Activated CD4-positive, alpha-beta T cell treated with anti-CD3 and anti-CD28 coated beads, Interleukin-2, amount 10 ng/mL, durations not matched to agents 7 days and 5 days (primary cell): ENCODE data around the gene S100A8. TPM values are rescaled to one million over a fixed set of nuclear protein-coding genes. Genes with fewer than 3 reads are reported as not detected.

Experiments used
- CTCF ChIA-PET: fragments of 350-600 bp; sonication (Branson Sonifier 250); formaldehyde crosslinking; loops from one replicate; lab custom pipeline; 2021; ENCODE audit warnings: antibody characterized with exemption; lab: Charles Lee
- POLR2A ChIA-PET: fragments of 350-600 bp; sonication (Branson Sonifier 250); formaldehyde crosslinking; loops from one replicate; lab custom pipeline; 2021; ENCODE audit warnings: antibody characterized with exemption; lab: Charles Lee
- DNase-seq: peaks from one replicate; pipeline ENCODE4 v3.0.0-alpha.2; 2020
- H3K27ac Mint-ChIP-seq: one replicate; pipeline ENCODE4 v1.8.0; 2021; ENCODE audit warnings: mild to moderate bottlenecking, moderate library complexity, mixed read lengths
- H3K27me3 Mint-ChIP-seq: one replicate; pipeline ENCODE4 v1.8.0; 2021; ENCODE audit warnings: mixed read lengths
- H3K36me3 Mint-ChIP-seq: one replicate; pipeline ENCODE4 v1.8.0; 2021; ENCODE audit warnings: low read depth, mixed read lengths
- H3K4me1 Mint-ChIP-seq: one replicate; pipeline ENCODE4 v1.8.0; 2021; ENCODE audit warnings: mixed read lengths
- H3K4me3 Mint-ChIP-seq: one replicate; pipeline ENCODE4 v1.8.0; 2021; ENCODE audit warnings: mild to moderate bottlenecking, moderate library complexity, mixed read lengths
- H3K9me3 Mint-ChIP-seq: one replicate; pipeline ENCODE4 v1.8.0; 2021; ENCODE audit warnings: mixed read lengths
- total RNA-seq, 2 experiments: library from RNA; stranded (reverse); gene quantifications; one replicate each; pipeline ENCODE4 v1.2.3, GENCODE V29; 2021

The S100A8 gene
- total RNA-seq, 2 experiments from 2014 or later: not detected

GRCh38 chr1:153394391-153394790 is 3.5 kb upstream of the S100A8 start:
- ChIA-PET POLR2A (no interaction called here), CTCF (no interaction called here)
- Mint-ChIP-seq H3K27me3 (peaks cover 8% of the 10 kb centered on the region), H3K36me3 (no peaks in the 10 kb centered on the region), H3K4me3 (no peak overlapping the region), H3K27ac (no peak overlapping the region), H3K9me3 (no peaks in the 10 kb centered on the region), H3K4me1 (peaks cover 4% of the 10 kb centered on the region)
- no peak for DNase-seq

- no peak for DNase-seq
- Mint-ChIP-seq H3K4me1 (peaks cover 4% of the 10 kb centered on the region), H3K4me3 (no peak overlapping the region), H3K27ac (no peak overlapping the region), H3K9me3 (no peaks in the 10 kb centered on the region), H3K36me3 (no peaks in the 10 kb centered on the region), H3K27me3 (peaks cover 8% of the 10 kb centered on the region)
- POLR2A ChIA-PET: no interaction called here
- CTCF ChIA-PET: no interaction called here
Measured at GRCh38 chr1:153393926-153394325, 3.1 kb upstream of the S100A8 start.

DNA sequence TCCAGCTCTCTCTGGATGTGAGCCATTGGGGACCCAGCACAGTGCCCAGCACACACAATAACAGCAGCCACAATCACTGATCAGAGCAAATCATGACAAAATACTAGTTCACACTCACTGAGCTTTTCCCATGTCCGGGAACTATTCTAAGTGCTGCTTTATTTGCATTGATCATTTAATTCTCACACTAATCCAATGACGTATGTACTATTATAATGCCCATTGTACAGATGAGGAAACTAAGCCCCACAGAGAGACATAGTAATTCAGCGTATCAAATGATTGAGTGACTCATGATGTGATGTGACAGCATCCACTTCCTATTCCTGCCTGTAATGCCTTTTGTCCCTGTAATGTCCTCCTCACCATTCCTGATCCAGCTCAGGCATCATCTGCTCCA is 1.9 kb upstream of the S100A8 start:
- H3K27ac Mint-ChIP-seq: no peak overlapping the region
- no peaks in the 10 kb centered on the region for H3K36me3 Mint-ChIP-seq
- ChIA-PET CTCF (no interaction called here), POLR2A (no interaction called here)
- no peak for DNase-seq
- peaks cover 4% of the 10 kb centered on the region for H3K4me1 Mint-ChIP-seq
- no peak overlapping the region for H3K4me3 Mint-ChIP-seq
- peaks cover 8% of the 10 kb centered on the region for H3K27me3 Mint-ChIP-seq
- H3K9me3 Mint-ChIP-seq: no peaks in the 10 kb centered on the region

DNA sequence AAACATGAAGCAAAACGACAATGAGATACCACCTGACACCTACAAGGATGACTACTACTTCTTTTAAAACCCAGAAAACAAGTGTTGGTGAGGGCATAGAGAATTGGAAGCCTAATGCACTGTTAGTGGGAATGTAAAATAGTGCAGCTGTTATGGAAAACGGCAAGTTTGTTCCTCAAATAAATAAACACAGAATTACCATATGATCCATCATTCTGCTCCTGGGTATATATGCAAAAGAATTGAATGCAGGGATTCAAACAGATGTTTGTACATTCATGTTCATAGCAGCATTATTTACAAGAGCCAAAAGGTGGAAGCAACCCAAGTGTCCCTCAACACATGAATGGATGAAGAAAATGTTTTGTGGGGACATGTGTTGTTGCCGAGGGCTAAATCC is 1.4 kb upstream of the S100A8 start:
- Mint-ChIP-seq H3K4me3 (no peak overlapping the region), H3K4me1 (peaks cover 4% of the 10 kb centered on the region), H3K9me3 (no peaks in the 10 kb centered on the region), H3K27ac (no peak overlapping the region), H3K27me3 (peaks cover 8% of the 10 kb centered on the region), H3K36me3 (no peaks in the 10 kb centered on the region)
- ChIA-PET CTCF (no interaction called here), POLR2A (no interaction called here)
- no peak for DNase-seq

- DNase-seq: no peak
- POLR2A ChIA-PET: no interaction called here
- Mint-ChIP-seq H3K4me3 (no peak overlapping the region), H3K4me1 (peaks cover 17% of the 10 kb centered on the region), H3K27ac (no peak overlapping the region), H3K36me3 (no peaks in the 10 kb centered on the region), H3K27me3 (peaks cover 8% of the 10 kb centered on the region), H3K9me3 (no peaks in the 10 kb centered on the region)
- CTCF ChIA-PET: interaction anchor here (0.9 kb wide), 1 partner anchor 15 kb away, joined by 3 read pairs; no protein-coding TSS in a partner anchor
Measured at GRCh38 chr1:153389973-153390879, 647 bp downstream of the S100A8 start.

DNA sequence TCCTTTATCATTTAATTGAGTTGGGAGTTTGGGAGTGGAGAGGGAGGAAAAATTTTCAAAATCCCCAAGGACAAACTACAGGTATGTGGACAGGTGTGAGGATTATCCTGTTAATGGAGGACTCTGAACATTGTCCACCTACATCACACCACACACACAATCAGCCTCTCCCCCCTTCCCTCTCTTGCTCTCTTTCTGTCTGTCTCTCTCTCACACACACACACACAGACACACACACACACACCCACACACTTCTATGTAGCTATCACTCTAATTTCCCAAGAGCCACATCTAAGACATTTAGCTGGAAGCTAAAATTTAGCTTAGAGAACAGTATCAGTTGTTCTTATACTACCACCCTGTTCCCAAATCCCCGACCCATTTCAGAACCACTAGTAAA is 1.5 kb downstream of the S100A8 start:
- peaks cover 17% of the 10 kb centered on the region for H3K4me1 Mint-ChIP-seq
- DNase-seq: no peak

DNA sequence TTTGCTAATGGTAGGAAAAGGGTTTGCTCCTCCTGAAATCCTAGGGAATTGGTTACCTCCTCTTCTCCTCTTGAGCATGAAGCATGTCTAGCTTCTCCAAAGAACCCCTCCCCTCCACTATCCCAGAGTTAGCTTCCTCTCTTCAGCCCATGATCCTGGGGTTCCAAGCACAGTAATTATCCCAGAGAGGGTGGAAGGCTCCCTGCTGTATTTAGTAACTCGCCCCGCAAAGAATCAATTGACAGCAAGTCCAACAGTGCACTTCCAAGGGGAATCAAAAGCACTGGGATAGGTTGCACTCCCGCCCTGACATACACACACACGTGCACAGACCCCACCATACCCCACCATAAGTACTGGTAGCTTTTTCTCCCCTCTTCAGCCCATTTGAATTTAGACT is 3.1 kb downstream of the S100A8 start:
- H3K4me1 Mint-ChIP-seq: peaks cover 17% of the 10 kb centered on the region
- peaks cover 13% of the 10 kb centered on the region for H3K27me3 Mint-ChIP-seq
- H3K36me3 Mint-ChIP-seq: no peaks in the 10 kb centered on the region
- H3K4me3 Mint-ChIP-seq: no peak overlapping the region
- POLR2A ChIA-PET: no interaction called here
- no peaks in the 10 kb centered on the region for H3K9me3 Mint-ChIP-seq
- DNase-seq: no peak
- CTCF ChIA-PET: interaction anchor here (0.5 to 1.0 kb wide), 2 partner anchors 36 to 1730 kb away, joined by 3 read pairs; no protein-coding TSS in a partner anchor
- no peak overlapping the region for H3K27ac Mint-ChIP-seq

More for the DNA sequence above, 1.5 kb downstream of the S100A8 start:
- ChIA-PET CTCF (no interaction called here), POLR2A (no interaction called here)
- Mint-ChIP-seq H3K27me3 (peaks cover 8% of the 10 kb centered on the region), H3K9me3 (no peaks in the 10 kb centered on the region), H3K36me3 (no peaks in the 10 kb centered on the region), H3K4me3 (no peak overlapping the region), H3K27ac (no peak overlapping the region)

- Mint-ChIP-seq H3K4me3 (no peak overlapping the region), H3K4me1 (peaks cover 17% of the 10 kb centered on the region), H3K27ac (no peak overlapping the region), H3K9me3 (no peaks in the 10 kb centered on the region), H3K27me3 (peaks cover 17% of the 10 kb centered on the region), H3K36me3 (no peaks in the 10 kb centered on the region)
- ChIA-PET POLR2A (no interaction called here), CTCF (interaction anchor here (1.0 kb wide), 1 partner anchor 35 kb away, joined by 3 read pairs; no protein-coding TSS in a partner anchor)
- DNase-seq: no peak
Measured at GRCh38 chr1:153387001-153387400, 3.9 kb downstream of the S100A8 start.

DNA sequence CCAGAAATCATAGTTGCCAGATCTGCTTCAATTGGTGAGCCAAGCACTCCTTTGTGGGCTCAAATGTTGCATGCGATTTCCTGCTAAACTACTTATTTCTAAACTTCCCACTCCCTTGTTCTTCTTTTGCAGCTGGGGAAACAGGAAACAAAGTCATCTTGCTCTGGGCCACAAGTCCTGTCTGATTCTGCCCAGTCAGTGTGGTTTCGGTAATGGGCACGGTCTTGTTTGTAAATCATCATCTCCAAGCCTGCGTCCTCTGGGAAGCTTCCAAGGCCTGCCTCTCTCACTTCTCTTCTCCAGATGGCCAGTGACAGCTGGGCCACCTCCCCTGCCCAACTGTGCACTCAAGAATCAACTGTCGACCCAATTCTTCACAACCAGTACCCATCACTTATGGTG is 4.4 kb downstream of the S100A8 start:
- Mint-ChIP-seq H3K27ac (no peak overlapping the region), H3K27me3 (peaks cover 22% of the 10 kb centered on the region), H3K4me3 (no peak overlapping the region), H3K4me1 (peaks cover 17% of the 10 kb centered on the region), H3K9me3 (no peaks in the 10 kb centered on the region), H3K36me3 (no peaks in the 10 kb centered on the region)
- CTCF ChIA-PET: interaction anchor here (1.0 kb wide), 1 partner anchor 34 kb away, joined by 3 read pairs; no protein-coding TSS in a partner anchor
- POLR2A ChIA-PET: no interaction called here
- DNase-seq: no peak

DNA sequence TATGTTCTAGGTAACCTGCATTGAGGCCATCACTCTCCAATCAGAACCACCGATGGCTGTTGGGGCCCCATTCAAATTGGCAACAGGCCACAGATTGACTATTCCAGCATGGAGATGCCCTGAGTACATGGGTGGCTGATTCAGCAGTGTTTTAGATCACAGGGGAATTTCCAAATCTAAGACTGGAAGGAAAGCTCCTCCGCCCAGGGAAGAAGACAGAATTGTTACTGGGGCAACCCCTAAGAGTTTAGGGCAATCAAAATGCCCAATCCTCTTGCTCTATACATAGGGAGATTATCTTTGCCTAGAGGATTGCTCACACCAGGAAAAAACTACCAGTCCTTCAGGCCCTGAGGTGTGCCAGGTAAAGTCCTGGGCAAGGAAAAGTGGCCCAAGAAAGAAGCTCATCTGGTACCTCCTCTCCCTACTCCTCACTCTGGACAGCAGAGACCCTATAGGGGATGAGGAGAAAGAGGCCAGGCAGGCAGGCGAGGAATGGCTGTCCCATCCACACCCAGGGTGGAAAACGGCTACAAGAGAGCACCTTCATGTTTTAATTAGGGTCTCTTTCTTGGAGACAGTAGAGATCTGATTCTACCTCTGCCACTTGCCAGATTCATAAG is 5.8 kb downstream of the S100A8 start:
- ChIA-PET CTCF (no interaction called here), POLR2A (no interaction called here)
- no peaks in the 10 kb centered on the region for H3K9me3 Mint-ChIP-seq
- H3K36me3 Mint-ChIP-seq: no peaks in the 10 kb centered on the region
- DNase-seq: no peak
- H3K27ac Mint-ChIP-seq: no peak overlapping the region
- no peak overlapping the region for H3K4me3 Mint-ChIP-seq
- H3K27me3 Mint-ChIP-seq: peaks cover 27% of the 10 kb centered on the region
- H3K4me1 Mint-ChIP-seq: peaks cover 16% of the 10 kb centered on the region

DNA sequence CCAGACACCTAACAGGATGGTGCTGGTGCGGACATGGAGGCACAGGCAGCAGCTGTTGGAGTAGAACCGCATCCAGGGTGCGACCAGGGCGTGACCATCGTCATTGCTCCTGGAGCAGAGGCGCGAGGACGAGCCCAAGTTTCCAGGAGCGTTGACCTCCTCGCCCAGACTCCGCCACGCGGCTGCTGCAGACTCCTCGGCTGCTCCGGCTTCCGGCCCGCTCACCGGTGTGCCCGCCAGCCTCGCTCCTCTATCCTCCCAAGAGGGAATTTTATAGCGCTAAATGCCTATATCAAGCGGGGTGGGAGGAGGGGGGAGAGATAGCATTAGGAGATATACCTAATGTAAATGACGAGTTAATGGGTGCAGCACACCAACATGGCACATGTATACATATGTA is 10.2 kb downstream of the S100A8 start:
- Mint-ChIP-seq H3K9me3 (no peaks in the 10 kb centered on the region), H3K4me3 (no peak overlapping the region), H3K27me3 (peaks cover 40% of the 10 kb centered on the region), H3K36me3 (no peaks in the 10 kb centered on the region), H3K27ac (no peak overlapping the region), H3K4me1 (peaks cover 2% of the 10 kb centered on the region)
- ChIA-PET CTCF (no interaction called here), POLR2A (no interaction called here)
- DNase-seq: no peak

- H3K9me3 Mint-ChIP-seq: no peaks in the 10 kb centered on the region
- ChIA-PET CTCF (no interaction called here), POLR2A (no interaction called here)
- no peak overlapping the region for H3K4me3 Mint-ChIP-seq
- no peaks in the 10 kb centered on the region for H3K36me3 Mint-ChIP-seq
- no peak for DNase-seq
- H3K4me1 Mint-ChIP-seq: no peaks in the 10 kb centered on the region
- no peak overlapping the region for H3K27ac Mint-ChIP-seq
- peaks cover 40% of the 10 kb centered on the region for H3K27me3 Mint-ChIP-seq
Measured at GRCh38 chr1:153379591-153379990, 11.3 kb downstream of the S100A8 start.

DNA sequence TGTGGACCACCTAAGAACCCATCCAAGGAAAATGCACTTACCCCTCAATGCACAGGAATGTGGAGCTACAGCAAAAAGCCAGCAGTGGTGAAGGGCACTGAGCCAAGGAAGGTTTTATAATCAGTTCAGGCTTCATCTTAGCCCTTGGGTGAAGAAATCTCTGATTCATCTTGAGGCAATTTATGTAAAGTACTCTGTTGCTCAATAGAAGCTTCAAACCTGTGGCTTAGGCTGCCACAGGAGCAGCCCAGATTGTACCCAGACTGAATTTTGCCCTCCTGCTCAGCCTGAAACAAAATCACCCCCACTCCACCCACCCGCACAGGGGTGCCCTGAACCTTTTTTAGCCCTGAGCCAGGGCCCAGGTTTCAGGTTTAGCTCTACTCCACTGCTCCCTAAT is 15.4 kb downstream of the S100A8 start, which contains the start of gene S100A12:
S100A12 (minus strand) TSS at position 111 of the 400 bp plus-strand sequence. CDS start 1,029 bp downstream, outside the sequence.
- CTCF ChIA-PET: no interaction called here
- Mint-ChIP-seq H3K27me3 (peaks cover 21% of the 10 kb centered on the region), H3K36me3 (no peaks in the 10 kb centered on the region), H3K9me3 (no peaks in the 10 kb centered on the region), H3K27ac (no peak within 1 kb of the TSS), H3K4me1 (no peaks in the 10 kb centered on the region), H3K4me3 (no peak within 1 kb of the TSS)
- POLR2A ChIA-PET: no interaction called here
- no peak for DNase-seq
